ENCODE results near the gene SYCP2L.
"Not testable (repeated sequence)": the region's sequence is repeated elsewhere in the genome, so short reads cannot be mapped to it uniquely, and the experiment has no call there.

SYCP2L gene

GRCh38 chr6:10886691-10887502 is at the start of gene SYCP2L:
SYCP2L (plus strand) TSS chr6:10887052; CDS start chr6:10887127, 75 bp downstream.
- DNase-seq (ENCODE audit: low read depth): peak; percentile 46

- peak; percentile 12 for DNase-seq (ENCODE audit: low read depth)
Measured at GRCh38 chr6:10837622-10837994, 49.2 kb upstream of the SYCP2L start.

GRCh38 chr6:10837995-10838793 is 48.7 kb upstream of the SYCP2L start, which contains the start of gene MAK:
MAK (minus strand) TSS chr6:10838539; CDS start chr6:10830648, 7,891 bp downstream.
- DNase-seq (ENCODE audit: low read depth): peak; percentile 79

- no peak for DNase-seq (ENCODE audit: low read depth)
Measured at GRCh38 chr6:10838794-10839333, 48.0 kb upstream of the SYCP2L start.

- no peak for DNase-seq (ENCODE audit: low read depth)
Measured at GRCh38 chr6:10843554-10843953, 43.3 kb upstream of the SYCP2L start.

GRCh38 chr6:10847684-10848083 is 39.2 kb upstream of the SYCP2L start:
- DNase-seq (ENCODE audit: low read depth): no peak

GRCh38 chr6:10849901-10850300 is 37.0 kb upstream of the SYCP2L start:
- DNase-seq (ENCODE audit: low read depth): no peak

GRCh38 chr6:10850728-10851127 is 36.1 kb upstream of the SYCP2L start:
- no peak for DNase-seq (ENCODE audit: low read depth)

- DNase-seq (ENCODE audit: low read depth): no peak
Measured at GRCh38 chr6:10852361-10852960, 34.4 kb upstream of the SYCP2L start.

GRCh38 chr6:10853849-10854300 is 33.0 kb upstream of the SYCP2L start:
- DNase-seq (ENCODE audit: low read depth): not testable (repeated sequence)

GRCh38 chr6:10854922-10855632 is 31.8 kb upstream of the SYCP2L start:
- DNase-seq (ENCODE audit: low read depth): no peak

GRCh38 chr6:10857259-10857658 is 29.6 kb upstream of the SYCP2L start:
- no peak for DNase-seq (ENCODE audit: low read depth)

GRCh38 chr6:10861086-10861485 is 25.8 kb upstream of the SYCP2L start:
- no peak for DNase-seq (ENCODE audit: low read depth)

- no peak for DNase-seq (ENCODE audit: low read depth)
Measured at GRCh38 chr6:10862361-10862760, 24.5 kb upstream of the SYCP2L start.

GRCh38 chr6:10863031-10863430 is 23.8 kb upstream of the SYCP2L start:
- DNase-seq (ENCODE audit: low read depth): not testable (repeated sequence)

- not testable (repeated sequence) for DNase-seq (ENCODE audit: low read depth)
Measured at GRCh38 chr6:10866709-10867108, 20.1 kb upstream of the SYCP2L start.

- DNase-seq (ENCODE audit: low read depth): no peak
Measured at GRCh38 chr6:10867952-10868351, 18.9 kb upstream of the SYCP2L start.

- DNase-seq (ENCODE audit: low read depth): no peak
Measured at GRCh38 chr6:10873374-10873773, 13.5 kb upstream of the SYCP2L start.

GRCh38 chr6:10874207-10874606 is 12.6 kb upstream of the SYCP2L start:
- no peak for DNase-seq (ENCODE audit: low read depth)

GRCh38 chr6:10875026-10875425 is 11.8 kb upstream of the SYCP2L start:
- no peak for DNase-seq (ENCODE audit: low read depth)

- DNase-seq (ENCODE audit: low read depth): no peak
Measured at GRCh38 chr6:10877012-10877411, 9.8 kb upstream of the SYCP2L start.

- no peak for DNase-seq (ENCODE audit: low read depth)
Measured at GRCh38 chr6:10877871-10878270, 9.0 kb upstream of the SYCP2L start.

Measured in EH (cell line).